ENCODE data around the gene MMP28.

MMP28 gene

GRCh38 chr17:35795007-35795870 lies at the start of gene MMP28:
Gene MMP28, minus strand, starts transcription at chr17:35795641. Its CDS starts 264 bp downstream, at chr17:35795377.
- no peak for DNase-seq (ENCODE audit: low read depth)
- no peak for TF ChIP-seq CTCF (conservative IDR thresholded peaks at IDR 0.05; ENCODE audit: control insufficient read depth, insufficient read depth, low read depth, low read length)
- H3K4me3 ChIP-seq (ENCODE audit: control insufficient read depth, low read depth, low read length) = peak within 1 kb of the TSS; percentile 23

- H3K4me3 ChIP-seq (ENCODE audit: control insufficient read depth, low read depth, low read length) = no peak overlapping the region
- no peak for TF ChIP-seq CTCF (conservative IDR thresholded peaks at IDR 0.05; ENCODE audit: control insufficient read depth, insufficient read depth, low read depth, low read length)
- no peak for DNase-seq (ENCODE audit: low read depth)
These were observed 49.1 kb upstream of the MMP28 start for GRCh38 chr17:35844547-35844946.

GRCh38 chr17:35843698-35844097 lies 48.3 kb upstream of the MMP28 start:
- no peak overlapping the region for H3K4me3 ChIP-seq (ENCODE audit: control insufficient read depth, low read depth, low read length)
- DNase-seq (ENCODE audit: low read depth) = no peak
- no peak for TF ChIP-seq CTCF (conservative IDR thresholded peaks at IDR 0.05; ENCODE audit: control insufficient read depth, insufficient read depth, low read depth, low read length)

- no peak for DNase-seq (ENCODE audit: low read depth)
- no peak for TF ChIP-seq CTCF (conservative IDR thresholded peaks at IDR 0.05; ENCODE audit: control insufficient read depth, insufficient read depth, low read depth, low read length)
- H3K4me3 ChIP-seq (ENCODE audit: control insufficient read depth, low read depth, low read length) = no peak overlapping the region
These were observed 46.8 kb upstream of the MMP28 start for GRCh38 chr17:35842239-35842638.

GRCh38 chr17:35841505-35841904 lies 46.1 kb upstream of the MMP28 start:
- H3K4me3 ChIP-seq (ENCODE audit: control insufficient read depth, low read depth, low read length) = no peak overlapping the region
- no peak for TF ChIP-seq CTCF (conservative IDR thresholded peaks at IDR 0.05; ENCODE audit: control insufficient read depth, insufficient read depth, low read depth, low read length)
- DNase-seq (ENCODE audit: low read depth) = peak; percentile 38

GRCh38 chr17:35841101-35841500 lies 45.7 kb upstream of the MMP28 start:
- no peak for TF ChIP-seq CTCF (conservative IDR thresholded peaks at IDR 0.05; ENCODE audit: control insufficient read depth, insufficient read depth, low read depth, low read length)
- no peak for DNase-seq (ENCODE audit: low read depth)
- H3K4me3 ChIP-seq (ENCODE audit: control insufficient read depth, low read depth, low read length) = no peak overlapping the region

Measured in fibroblast of mammary gland (primary cell).